GM12801 (cell line): ENCODE data around the gene AMIGO1.

Source experiments
- TF ChIP-seq, protein P1 (sequence below): IDR thresholded peaks from one replicate; pipeline ENCODE4 v1.5.1; 2011; ENCODE audit warnings: control low read depth; ENCODE audit not compliant: insufficient read length; ENCODE audit errors: extremely low read depth

AMIGO1 gene

DNA sequence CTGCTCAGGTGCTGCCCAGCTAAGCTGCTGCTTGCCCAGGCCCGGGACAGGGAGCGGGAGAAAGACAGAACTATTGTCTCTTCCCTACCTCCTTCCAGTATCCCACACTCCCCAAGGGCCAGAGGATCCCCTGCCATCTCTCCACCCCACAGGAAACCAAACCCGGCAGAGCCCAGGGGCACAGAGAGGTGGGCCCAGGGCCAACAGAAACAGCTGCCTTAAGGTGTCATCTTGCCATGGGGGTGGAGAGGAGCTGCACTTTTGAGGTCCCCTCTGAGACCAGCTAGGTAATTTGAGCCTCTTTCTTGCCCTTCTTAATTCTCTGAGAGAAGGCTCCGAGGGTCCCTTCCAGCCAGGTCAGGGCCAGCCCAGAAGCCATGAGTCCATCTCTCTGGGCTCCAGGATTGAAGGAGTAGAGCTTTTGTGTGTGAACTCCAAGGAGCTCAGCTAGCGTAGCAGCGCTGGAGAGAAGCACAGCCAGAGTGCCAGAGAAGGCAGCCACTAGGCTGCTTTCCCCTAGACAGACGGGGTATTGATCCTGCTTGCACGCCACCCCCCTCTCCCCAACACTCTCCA, 20.4 kb upstream of the AMIGO1 start:
- TF ChIP-seq, protein P1, sequence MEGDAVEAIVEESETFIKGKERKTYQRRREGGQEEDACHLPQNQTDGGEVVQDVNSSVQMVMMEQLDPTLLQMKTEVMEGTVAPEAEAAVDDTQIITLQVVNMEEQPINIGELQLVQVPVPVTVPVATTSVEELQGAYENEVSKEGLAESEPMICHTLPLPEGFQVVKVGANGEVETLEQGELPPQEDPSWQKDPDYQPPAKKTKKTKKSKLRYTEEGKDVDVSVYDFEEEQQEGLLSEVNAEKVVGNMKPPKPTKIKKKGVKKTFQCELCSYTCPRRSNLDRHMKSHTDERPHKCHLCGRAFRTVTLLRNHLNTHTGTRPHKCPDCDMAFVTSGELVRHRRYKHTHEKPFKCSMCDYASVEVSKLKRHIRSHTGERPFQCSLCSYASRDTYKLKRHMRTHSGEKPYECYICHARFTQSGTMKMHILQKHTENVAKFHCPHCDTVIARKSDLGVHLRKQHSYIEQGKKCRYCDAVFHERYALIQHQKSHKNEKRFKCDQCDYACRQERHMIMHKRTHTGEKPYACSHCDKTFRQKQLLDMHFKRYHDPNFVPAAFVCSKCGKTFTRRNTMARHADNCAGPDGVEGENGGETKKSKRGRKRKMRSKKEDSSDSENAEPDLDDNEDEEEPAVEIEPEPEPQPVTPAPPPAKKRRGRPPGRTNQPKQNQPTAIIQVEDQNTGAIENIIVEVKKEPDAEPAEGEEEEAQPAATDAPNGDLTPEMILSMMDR: no peak

DNA sequence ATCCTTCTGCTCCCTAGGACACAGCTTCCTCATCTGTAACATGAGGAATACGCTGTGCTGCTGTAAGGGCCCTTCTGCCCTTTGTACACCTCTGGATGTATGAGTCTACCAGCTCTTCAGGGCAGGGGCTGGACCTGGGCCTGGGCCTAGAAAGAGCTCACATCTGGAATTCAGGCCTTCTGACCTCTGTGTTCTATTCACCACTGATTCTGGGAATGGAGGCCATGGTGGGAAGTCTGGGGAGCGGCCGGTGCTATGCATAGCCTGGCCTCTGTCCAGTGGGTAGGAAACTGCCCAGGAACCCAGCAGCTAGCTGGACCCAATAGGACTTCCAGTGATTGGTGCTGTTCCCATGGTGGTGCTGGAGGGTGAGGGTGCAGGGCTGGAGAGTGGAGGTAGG, 19.2 kb upstream of the AMIGO1 start:
- TF ChIP-seq, protein P1: no peak

DNA sequence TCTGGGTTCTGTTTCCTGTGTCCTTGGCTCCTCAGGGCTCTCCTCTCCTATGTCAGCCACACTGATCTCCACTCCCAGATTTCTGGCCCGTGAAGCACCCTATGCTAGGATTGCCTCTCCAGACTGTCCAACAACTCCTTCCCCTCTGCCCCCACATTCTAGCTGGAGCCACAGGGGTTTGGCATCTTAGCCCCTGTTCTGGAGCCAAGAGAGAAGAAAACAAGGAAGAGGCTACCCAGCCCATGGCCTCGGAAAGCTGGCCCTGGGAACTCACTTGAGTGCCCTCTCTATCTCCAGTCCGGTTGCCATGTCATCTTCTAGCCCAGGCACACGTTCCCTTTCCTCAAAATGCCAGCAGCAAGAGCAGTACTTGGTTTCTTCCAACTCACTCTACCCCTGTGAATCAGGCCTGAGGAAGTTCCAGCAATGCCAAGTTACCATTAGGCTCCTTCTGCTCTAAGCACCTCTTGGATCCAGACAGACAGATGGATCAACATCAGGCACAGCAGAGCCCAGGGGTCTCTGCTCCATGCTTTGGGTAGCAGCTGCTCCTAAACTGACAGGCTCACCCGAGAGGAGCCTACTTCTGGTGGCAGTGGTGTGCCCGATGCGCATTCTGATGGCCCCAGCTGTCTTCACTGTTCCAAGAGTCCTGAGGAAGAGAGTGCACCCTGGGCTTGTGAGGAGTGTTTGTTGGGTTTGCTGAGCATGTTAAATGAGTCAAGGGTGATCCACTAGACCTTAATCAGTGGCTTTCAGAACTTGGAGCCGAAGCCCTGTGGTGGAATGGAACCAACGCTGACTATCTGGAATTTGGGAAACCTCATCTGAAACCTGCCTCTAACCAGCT, 18.5 kb upstream of the AMIGO1 start:
- TF ChIP-seq, protein P1: no peak

DNA sequence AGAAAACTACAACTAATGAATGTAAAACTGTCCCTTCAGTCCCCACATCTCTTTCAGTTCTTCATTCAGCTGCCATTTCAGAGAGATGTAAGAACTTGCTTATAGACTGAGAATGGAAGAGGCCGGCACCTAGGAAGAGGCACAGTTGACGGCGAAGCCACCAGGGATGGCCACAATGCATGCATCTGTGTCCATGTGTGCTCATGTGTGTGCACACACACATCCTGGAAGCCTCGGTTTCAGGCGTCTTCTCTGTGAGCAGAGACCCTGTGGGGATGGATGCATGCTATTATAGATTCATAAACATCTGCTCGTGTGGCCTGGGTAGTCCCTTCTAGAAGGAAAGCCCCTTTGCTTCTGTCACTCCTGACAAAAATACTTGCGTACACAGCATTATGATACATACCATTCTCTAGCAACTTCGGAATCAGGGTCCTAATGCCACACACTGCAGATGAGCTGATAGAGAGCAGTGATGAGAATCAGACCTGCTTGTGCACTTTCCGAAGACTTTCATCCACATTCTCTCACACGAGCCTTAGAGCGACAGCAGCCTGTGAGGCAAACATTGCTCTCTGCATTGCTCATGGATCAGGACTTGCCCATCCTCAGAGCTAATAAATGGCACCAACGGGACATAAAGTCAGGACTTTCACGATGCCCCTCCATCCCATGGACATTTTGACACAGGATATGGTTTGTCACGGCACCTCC, 17.7 kb upstream of the AMIGO1 start:
- TF ChIP-seq, protein P1: no peak

DNA sequence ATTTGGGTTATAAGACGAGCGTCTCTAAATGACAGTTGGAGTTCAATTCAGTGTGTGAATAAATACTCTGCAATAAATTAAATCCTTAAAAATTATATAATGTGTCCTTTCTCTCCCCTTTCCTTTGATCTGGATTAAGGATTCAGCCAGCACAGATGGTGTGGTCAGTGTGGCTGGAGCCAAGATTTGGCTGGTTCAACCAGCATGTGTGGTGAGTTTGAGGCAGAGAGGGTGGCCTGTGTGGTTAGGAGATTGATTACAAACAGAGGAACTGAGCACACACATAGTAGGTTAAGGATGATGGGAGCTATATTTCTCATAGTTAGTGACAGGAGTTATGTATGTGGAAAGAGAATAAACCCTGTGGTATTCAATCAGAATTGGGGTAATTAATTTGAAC, 14.2 kb upstream of the AMIGO1 start:
- TF ChIP-seq, protein P1: no peak

DNA sequence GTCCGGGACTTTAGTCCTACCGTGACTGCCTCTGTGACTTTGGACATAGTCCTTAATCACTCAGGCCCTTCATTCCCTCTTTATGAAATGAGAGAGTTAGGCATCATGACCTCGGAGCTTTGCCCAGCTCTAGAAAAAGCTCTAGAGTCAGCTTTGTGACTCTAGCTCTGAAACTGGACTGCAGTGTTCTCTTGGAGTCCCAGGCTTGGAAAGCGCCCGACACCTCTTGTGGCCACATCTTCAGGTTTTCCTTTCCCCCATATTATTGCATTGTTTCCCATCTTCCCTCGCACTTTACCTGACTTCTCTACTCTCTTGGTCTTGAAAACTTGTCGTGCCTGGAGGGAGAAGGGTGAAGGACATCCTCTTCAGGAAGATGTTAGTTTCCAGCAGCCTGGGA, 12.5 kb upstream of the AMIGO1 start:
- TF ChIP-seq, protein P1: no peak
